HG02642 (cell line): ENCODE data around the gene CASP3.
A peak's percentile ranks its signal among the peaks of the same experiment; 100 is the strongest.
"Not testable (repeated sequence)": the region's sequence is repeated elsewhere in the genome, so short reads cannot be mapped to it uniquely, and the experiment has no call there.

ENCODE experiments used
- ATAC-seq: cut with Tn5 transposase; IDR thresholded peaks from one replicate; pipeline ENCODE4 v1.9.1; 2021; ENCODE audit warnings: mild to moderate bottlenecking; ENCODE audit not compliant: unreplicated experiment, poor library complexity

CASP3 gene

DNA sequence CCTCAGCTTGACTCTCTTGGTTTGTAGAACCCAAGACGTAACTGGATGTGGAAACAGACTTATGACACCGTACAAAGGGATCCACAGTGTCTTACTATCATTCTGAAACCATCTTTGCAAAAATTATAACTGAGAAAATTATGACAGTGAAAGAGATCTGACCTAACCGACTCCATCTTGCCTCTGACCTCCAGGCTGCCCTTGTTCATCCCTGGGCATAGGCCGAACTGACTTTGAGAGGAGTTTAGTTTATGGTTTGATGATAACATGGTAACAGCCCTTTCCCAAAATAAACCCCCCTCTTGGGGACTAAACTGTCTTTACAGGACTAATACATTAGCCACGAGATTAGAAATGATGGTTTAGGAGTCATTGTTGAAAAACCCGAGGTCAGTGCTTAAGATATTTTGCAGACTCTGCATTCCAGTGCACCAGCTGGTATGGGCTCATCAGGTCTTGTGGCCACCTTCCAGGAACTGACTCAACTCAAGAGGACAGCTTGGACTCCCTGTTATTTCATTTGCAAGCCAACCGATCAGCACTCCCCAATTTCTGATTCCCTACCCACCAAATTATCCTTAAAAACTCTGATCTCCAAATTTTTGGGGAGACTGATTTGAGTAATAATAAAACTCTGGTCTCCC, 49.6 kb downstream of the CASP3 start:
- no peak for ATAC-seq

GRCh38 chr4:184598753-184599491, 50.3 kb downstream of the CASP3 start:
- ATAC-seq: no peak

DNA sequence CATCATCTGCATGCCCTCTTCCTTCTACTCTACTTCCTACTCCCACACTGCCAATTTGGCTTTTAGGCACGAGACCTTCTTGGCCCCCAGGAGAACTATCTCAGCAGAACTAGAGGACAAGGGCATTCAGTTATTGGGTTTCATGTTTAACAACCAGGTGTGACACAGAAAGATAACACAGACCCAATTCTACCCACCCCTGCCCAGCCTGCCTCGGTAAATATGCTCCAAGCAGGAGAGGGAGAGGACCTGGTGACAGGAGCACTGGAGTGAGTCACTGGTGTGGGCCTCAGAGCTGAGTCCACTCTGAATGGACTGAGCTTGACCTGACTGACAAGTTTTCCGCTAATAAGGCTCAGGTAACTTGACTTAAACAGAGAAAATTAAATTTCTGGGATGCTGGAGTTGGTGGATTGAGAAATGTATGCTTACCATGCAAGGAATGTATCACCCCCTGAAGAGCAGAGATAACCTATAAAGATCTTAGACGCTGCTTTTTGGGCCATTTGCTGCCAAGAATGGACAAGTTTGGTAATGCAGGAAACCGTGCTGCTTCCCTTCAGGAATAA, 52.5 kb downstream of the CASP3 start:
- ATAC-seq: no peak

DNA sequence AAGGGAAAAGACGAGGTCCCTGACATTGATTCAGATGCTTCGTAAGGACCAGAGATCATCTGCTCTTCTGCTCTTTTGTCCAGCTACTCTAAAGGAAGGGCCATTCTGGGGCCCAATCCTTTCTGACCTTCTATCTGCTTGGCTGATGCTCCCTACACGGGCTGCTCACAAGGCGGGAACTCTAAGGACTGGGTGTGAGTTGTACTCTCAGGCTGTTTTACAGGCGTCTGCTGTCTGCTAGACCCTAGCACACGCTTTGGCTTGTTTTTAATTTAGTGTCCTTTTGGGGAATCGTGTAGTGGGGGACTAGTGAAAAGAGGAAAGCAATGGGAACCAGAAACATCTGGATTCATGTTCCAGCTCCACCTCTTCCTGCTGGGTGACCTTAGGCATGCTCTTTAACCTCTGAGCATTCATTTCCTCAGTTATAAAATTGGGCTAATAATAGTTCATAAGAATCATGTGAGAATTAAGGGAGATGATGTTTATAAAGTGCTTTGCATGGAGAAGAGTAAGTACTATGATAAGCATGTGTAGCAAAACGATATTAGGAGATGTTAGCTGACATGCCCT, 53.1 kb downstream of the CASP3 start:
- ATAC-seq: no peak

- ATAC-seq: no peak
Observed at GRCh38 chr4:184595430-184595829, 53.8 kb downstream of the CASP3 start.

DNA sequence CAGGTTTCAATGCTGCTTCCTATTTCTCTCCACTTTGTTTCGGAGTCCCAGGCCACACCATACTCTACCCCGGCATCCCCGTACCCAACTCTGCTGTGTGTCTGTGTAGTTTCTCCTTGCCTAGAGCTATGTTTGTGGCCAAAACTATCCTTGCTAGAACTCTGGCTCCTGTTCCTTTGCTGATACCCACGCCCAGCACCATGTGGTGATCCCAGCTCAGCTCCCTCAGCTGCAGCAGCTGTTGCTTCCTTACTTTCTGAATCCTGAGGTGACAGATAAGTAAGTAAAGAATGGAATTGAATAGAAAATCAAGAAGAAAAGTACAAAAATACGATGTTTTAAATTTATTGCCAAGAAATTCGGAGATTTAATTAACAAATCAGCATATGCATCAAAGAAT, 55.8 kb downstream of the CASP3 start:
- ATAC-seq: no peak

- not testable (repeated sequence) for ATAC-seq
Observed at GRCh38 chr4:184591747-184592270, 57.4 kb downstream of the CASP3 start.

- no peak for ATAC-seq
Observed at GRCh38 chr4:184591070-184591677, 58.1 kb downstream of the CASP3 start.

- no peak for ATAC-seq
Observed at GRCh38 chr4:184590196-184590595, 59.1 kb downstream of the CASP3 start.

DNA sequence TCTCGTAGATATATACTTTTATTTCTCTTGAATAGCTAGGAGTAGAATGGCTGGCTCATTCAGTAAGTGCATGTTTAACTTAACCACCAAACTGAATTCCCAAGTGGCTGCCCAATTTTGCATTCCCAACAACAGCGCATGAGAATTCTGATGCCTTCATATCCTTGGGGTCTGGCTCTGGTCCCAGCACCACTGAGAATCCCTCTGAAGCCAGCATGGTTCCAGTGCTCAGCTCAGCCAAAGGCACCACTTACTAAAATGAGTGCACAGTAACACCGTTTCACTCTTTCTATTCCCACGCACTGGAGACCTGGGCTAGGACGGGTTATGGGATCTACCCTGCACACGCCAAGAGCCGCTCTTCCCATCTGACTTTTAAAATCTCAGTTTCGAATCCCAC, 60.4 kb downstream of the CASP3 start:
- no peak for ATAC-seq

DNA sequence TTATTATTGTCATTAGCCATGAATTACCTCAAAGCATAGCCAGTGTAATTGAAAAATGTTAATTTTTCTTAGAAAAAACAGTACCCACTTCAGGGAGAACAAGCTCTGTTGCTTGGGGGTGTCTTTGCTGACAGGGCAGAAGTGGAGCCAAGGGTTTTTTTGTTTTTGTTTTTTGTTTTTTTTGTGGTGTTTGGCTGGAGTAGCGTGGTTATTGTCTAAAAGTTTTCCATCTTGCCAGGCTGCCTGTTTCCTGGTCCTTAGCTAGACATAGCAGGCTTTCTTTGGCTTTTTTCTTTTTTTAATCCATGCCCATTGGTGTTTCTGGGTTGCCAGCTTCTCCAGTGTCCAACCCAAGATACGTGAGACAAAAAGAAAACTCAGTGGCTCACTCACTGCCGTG, 61.5 kb downstream of the CASP3 start:
- no peak for ATAC-seq

DNA sequence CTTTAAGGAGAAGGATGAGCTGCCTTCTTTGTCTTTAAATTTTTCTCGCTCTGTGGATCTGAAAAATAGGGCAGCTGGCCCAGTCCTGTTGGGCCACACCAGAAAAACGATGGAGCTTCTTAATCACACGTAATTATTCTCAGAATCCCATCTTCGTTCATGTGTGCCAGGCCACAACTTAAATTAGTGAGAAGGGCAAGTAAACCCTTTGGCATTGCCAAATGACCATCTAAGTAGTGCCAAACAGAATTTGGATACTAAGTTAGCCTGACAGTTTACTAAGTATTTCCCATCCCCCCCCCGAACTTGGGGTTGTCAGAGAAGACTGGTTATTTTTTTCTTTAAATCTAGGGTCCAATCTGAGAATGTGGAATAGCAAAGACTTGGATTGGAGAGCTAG, 62.0 kb downstream of the CASP3 start:
- no peak for ATAC-seq

- peak; percentile 53 for ATAC-seq
Observed at GRCh38 chr4:184583738-184584502, 65.3 kb downstream of the CASP3 start.
